ENCODE data around the gene PPP1R9B.

Gene PPP1R9B

GRCh38 chr17:50146230-50146926, 4.1 kb downstream of the PPP1R9B start:
- Histone ChIP-seq H3K27me3 (replicated peaks; ENCODE audit: control insufficient read depth, insufficient read depth, low read length) (no peaks in the 10 kb centered on the region), H3K4me3 (replicated peaks; ENCODE audit: low read depth, low read length) (peak overlapping the region; percentile 92), H3K36me3 (ENCODE audit: control insufficient read depth, insufficient read depth, low read length) (peaks cover 36% of the 10 kb centered on the region)
- TF ChIP-seq, protein P1, sequence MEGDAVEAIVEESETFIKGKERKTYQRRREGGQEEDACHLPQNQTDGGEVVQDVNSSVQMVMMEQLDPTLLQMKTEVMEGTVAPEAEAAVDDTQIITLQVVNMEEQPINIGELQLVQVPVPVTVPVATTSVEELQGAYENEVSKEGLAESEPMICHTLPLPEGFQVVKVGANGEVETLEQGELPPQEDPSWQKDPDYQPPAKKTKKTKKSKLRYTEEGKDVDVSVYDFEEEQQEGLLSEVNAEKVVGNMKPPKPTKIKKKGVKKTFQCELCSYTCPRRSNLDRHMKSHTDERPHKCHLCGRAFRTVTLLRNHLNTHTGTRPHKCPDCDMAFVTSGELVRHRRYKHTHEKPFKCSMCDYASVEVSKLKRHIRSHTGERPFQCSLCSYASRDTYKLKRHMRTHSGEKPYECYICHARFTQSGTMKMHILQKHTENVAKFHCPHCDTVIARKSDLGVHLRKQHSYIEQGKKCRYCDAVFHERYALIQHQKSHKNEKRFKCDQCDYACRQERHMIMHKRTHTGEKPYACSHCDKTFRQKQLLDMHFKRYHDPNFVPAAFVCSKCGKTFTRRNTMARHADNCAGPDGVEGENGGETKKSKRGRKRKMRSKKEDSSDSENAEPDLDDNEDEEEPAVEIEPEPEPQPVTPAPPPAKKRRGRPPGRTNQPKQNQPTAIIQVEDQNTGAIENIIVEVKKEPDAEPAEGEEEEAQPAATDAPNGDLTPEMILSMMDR (IDR thresholded peaks at IDR 0.05; ENCODE audit: insufficient read depth, low read length, poor library complexity, severe bottlenecking) = peak; percentile 26
- no peak for DNase-seq (ENCODE audit: extremely low read depth, insufficient read length)

DNA sequence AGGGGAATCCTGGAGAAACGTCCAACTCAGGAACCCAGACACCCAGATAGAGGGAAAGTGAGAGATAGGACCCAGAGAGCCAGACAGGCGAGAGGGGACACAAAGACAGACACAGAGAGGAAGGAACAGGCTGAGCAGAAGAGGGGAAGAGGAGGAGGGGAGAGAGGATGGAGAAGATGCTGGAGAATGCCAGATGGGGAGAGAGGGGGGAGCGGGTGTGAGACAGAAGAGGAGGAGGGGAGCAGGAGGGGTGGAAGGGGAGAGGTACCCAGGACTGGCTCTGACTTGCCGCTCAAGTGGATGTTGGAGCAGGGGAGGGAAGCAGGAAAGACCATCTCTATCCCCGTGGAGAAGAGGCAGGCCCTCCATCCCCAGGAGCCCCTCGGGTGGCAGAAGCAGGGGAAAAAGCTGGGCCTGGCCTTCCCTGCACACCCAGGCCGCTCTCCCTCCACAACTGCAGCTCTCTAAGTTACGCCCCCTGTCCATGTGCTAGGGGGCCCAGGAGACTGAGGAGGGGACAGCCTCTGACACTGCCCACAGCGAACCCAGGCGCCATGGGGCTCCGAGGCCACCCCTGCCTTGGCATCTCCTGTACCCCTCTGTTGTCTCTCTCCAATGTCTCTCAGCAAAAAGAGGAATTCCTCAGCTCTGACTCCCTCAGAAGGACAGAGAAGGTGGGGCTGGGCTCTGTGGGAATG, 4.8 kb downstream of the PPP1R9B start:
- Histone ChIP-seq H3K36me3 (ENCODE audit: control insufficient read depth, insufficient read depth, low read length) (peaks cover 43% of the 10 kb centered on the region), H3K4me3 (replicated peaks; ENCODE audit: low read depth, low read length) (peak overlapping the region; percentile 92), H3K27me3 (replicated peaks; ENCODE audit: control insufficient read depth, insufficient read depth, low read length) (no peaks in the 10 kb centered on the region)
- TF ChIP-seq, protein P1 (IDR thresholded peaks at IDR 0.05; ENCODE audit: insufficient read depth, low read length, poor library complexity, severe bottlenecking) = no peak
- DNase-seq (ENCODE audit: extremely low read depth, insufficient read length) = no peak

GRCh38 chr17:50144845-50145531, 5.5 kb downstream of the PPP1R9B start:
- no peak for DNase-seq (ENCODE audit: extremely low read depth, insufficient read length)
- H3K4me3 ChIP-seq (replicated peaks; ENCODE audit: low read depth, low read length) = no peak overlapping the region
- no peaks in the 10 kb centered on the region for H3K27me3 ChIP-seq (replicated peaks; ENCODE audit: control insufficient read depth, insufficient read depth, low read length)
- TF ChIP-seq, protein P1 (IDR thresholded peaks at IDR 0.05; ENCODE audit: insufficient read depth, low read length, poor library complexity, severe bottlenecking) = no peak
- peaks cover 44% of the 10 kb centered on the region for H3K36me3 ChIP-seq (ENCODE audit: control insufficient read depth, insufficient read depth, low read length)

DNA sequence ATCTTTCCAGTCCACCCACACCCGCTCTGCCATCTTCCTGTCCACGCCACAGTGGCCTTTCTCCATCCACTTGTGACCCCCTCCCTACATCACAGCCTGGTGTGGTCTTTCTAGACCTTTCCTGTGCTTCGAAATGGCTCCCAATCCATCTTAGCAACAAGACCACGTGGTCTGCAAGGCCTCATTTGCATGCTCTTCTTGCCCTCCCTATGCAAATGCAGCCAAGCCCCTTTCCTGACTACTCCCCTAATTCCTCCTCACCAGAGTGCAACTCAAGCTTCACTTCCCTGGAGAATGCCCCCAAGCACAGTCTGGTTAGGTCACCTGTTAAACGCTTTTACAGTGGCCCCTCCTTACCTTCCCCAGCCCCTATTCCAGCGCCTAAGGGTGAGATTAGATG, 6.1 kb downstream of the PPP1R9B start:
- Histone ChIP-seq H3K4me3 (replicated peaks; ENCODE audit: low read depth, low read length) (no peak overlapping the region), H3K36me3 (ENCODE audit: control insufficient read depth, insufficient read depth, low read length) (peaks cover 48% of the 10 kb centered on the region), H3K27me3 (replicated peaks; ENCODE audit: control insufficient read depth, insufficient read depth, low read length) (no peaks in the 10 kb centered on the region)
- no peak for DNase-seq (ENCODE audit: extremely low read depth, insufficient read length)
- TF ChIP-seq, protein P1 (IDR thresholded peaks at IDR 0.05; ENCODE audit: insufficient read depth, low read length, poor library complexity, severe bottlenecking) = no peak

GRCh38 chr17:50143461-50144176, 6.9 kb downstream of the PPP1R9B start:
- TF ChIP-seq, protein P1 (IDR thresholded peaks at IDR 0.05; ENCODE audit: insufficient read depth, low read length, poor library complexity, severe bottlenecking) = no peak
- Histone ChIP-seq H3K4me3 (replicated peaks; ENCODE audit: low read depth, low read length) (no peak overlapping the region), H3K27me3 (replicated peaks; ENCODE audit: control insufficient read depth, insufficient read depth, low read length) (no peaks in the 10 kb centered on the region), H3K36me3 (ENCODE audit: control insufficient read depth, insufficient read depth, low read length) (peaks cover 55% of the 10 kb centered on the region)
- DNase-seq (ENCODE audit: extremely low read depth, insufficient read length) = no peak
